MM.1S (cell line): Measurements from ENCODE around the gene TNKS1BP1.

Source experiments
- EZH2phosphoT487 ChIP-seq: fragments of 300-600 bp; sonication (generic); IDR thresholded peaks from 2 replicates; pipeline ENCODE4 v1.6.1; 2018; ENCODE audit warnings: antibody characterized with exemption, low read length
- TF ChIP-seq, protein P1 (sequence below): fragments of 300-600 bp; sonication (generic); IDR thresholded peaks from 2 replicates; pipeline ENCODE4 v1.5.1; 2016; ENCODE audit warnings: antibody characterized with exemption, low read length, mixed read lengths

DNA sequence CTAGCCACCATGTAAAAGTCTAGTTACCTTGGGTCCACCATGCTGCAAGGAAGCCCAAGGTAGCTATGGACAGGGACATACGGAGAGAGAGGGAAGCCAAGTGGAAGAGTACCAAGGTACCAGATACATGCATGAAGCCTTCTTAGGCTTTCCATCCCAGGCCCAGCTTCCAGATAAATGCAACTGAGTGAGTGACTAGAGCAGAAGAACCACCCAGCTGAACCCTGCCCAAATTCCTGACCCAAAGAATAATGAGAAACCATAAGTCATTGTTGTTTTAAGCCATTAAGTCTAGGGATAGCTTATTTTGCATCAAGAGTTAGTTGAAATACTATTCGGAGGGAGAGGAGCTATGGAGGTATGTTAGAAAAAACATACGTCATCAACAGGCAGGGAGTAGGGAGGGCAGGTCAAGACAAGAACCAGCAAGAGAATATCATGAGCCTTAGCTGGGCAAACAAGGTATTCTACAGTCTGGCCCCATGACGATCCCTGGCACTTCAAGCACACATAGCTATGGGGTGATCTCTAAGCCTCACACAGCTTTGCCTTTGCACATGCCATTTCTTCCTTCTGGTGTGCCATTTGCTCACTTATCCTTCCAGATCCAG lies 51.2 kb downstream of the TNKS1BP1 start:
- TF ChIP-seq, protein P1, sequence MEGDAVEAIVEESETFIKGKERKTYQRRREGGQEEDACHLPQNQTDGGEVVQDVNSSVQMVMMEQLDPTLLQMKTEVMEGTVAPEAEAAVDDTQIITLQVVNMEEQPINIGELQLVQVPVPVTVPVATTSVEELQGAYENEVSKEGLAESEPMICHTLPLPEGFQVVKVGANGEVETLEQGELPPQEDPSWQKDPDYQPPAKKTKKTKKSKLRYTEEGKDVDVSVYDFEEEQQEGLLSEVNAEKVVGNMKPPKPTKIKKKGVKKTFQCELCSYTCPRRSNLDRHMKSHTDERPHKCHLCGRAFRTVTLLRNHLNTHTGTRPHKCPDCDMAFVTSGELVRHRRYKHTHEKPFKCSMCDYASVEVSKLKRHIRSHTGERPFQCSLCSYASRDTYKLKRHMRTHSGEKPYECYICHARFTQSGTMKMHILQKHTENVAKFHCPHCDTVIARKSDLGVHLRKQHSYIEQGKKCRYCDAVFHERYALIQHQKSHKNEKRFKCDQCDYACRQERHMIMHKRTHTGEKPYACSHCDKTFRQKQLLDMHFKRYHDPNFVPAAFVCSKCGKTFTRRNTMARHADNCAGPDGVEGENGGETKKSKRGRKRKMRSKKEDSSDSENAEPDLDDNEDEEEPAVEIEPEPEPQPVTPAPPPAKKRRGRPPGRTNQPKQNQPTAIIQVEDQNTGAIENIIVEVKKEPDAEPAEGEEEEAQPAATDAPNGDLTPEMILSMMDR = no peak
- no peak for TF ChIP-seq EZH2phosphoT487
